ENCODE results near the gene CTTNBP2NL. TPM values are rescaled to one million over a fixed set of nuclear protein-coding genes. Genes with fewer than 3 reads are reported as not detected.

CTTNBP2NL gene
- total and polyA plus RNA-seq, 2 experiments from 2014 or later, result 18.5 to 31.0 TPM

GRCh38 chr1:112507336-112507735 lies 111.3 kb downstream of the CTTNBP2NL start:
- TF ChIP-seq ETS1 (IDR thresholded peaks at IDR 0.05) (no peak), CREB1 (CRISPR knock-in tag; IDR thresholded peaks at IDR 0.05; ENCODE audit: low read depth) (no peak), CTCF (conservative IDR thresholded peaks at IDR 0.05; ENCODE audit: low read depth in 2 of 2) (no peak), EZH2phosphoT487 (IDR thresholded peaks at IDR 0.05; ENCODE audit: unreplicated experiment) (no peak), REST (IDR thresholded peaks at IDR 0.05; ENCODE audit: unreplicated experiment) (no peak), ZNF114 (CRISPR knock-in tag; IDR thresholded peaks at IDR 0.05) (no peak)
- H3K4me1 ChIP-seq (ENCODE audit: insufficient read depth), result peaks cover 50% of the 10 kb centered on the region
- no peaks in the 10 kb centered on the region; the same call in 1 of the 3 replicates for H3K9me3 Mint-ChIP-seq
- peak overlapping the region; percentile 100 for H2AFZ ChIP-seq
- H3K27me3 ChIP-seq (ENCODE audit: insufficient read depth), result peaks cover 99% of the 10 kb centered on the region
- H3K4me1 Mint-ChIP-seq, result peaks cover 54% of the 10 kb centered on the region
- H3K4me3 ChIP-seq, result peak overlapping the region; percentile 92
- H3F3A ChIP-seq (replicated peaks; ENCODE audit: low read depth), result peaks cover 7% of the 10 kb centered on the region; the same call in 1 of the 2 replicates
- H3K36me3 Mint-ChIP-seq (ENCODE audit: low read depth), result no peaks in the 10 kb centered on the region; the same call in 2 of the 3 replicates
- H3K27me3 Mint-ChIP-seq (ENCODE audit: insufficient read depth, low read depth, poor library complexity), result peaks cover 74% of the 10 kb centered on the region
- no peak overlapping the region for H3K27ac ChIP-seq (ENCODE audit: low read depth)
- H3K27ac Mint-ChIP-seq, result no peak overlapping the region
- H3K79me2 ChIP-seq (replicated peaks; ENCODE audit: insufficient read depth), result no peaks in the 10 kb centered on the region
- H3K4me2 ChIP-seq, result peak overlapping the region; percentile 99
- ATAC-seq (peak; percentile 10), DNase-seq (ENCODE audit: low spot score) (peak; percentile 60)
- H4K20me1 ChIP-seq (replicated peaks; ENCODE audit: insufficient read depth), result peaks cover 10% of the 10 kb centered on the region; the same call in 1 of the 2 replicates
- no peaks in the 10 kb centered on the region for H3K9me2 ChIP-seq (ENCODE audit: insufficient read depth)
- H3K36me3 ChIP-seq (ENCODE audit: insufficient read depth), result no peaks in the 10 kb centered on the region
- H3K4me3 Mint-ChIP-seq, result peak overlapping the region; percentile 84

- Histone ChIP-seq H3F3A (replicated peaks; ENCODE audit: low read depth) (peaks cover 7% of the 10 kb centered on the region; the same call in 1 of the 2 replicates), H3K27ac (ENCODE audit: low read depth) (no peak overlapping the region), H3K4me3 (peak overlapping the region; percentile 92), H3K27me3 (ENCODE audit: insufficient read depth) (peaks cover 99% of the 10 kb centered on the region), H3K9me2 (ENCODE audit: insufficient read depth) (no peaks in the 10 kb centered on the region), H4K20me1 (replicated peaks; ENCODE audit: insufficient read depth) (peaks cover 10% of the 10 kb centered on the region; the same call in 1 of the 2 replicates), H3K4me2 (peak overlapping the region; percentile 99), H3K79me2 (replicated peaks; ENCODE audit: insufficient read depth) (no peaks in the 10 kb centered on the region), H3K4me1 (ENCODE audit: insufficient read depth) (peaks cover 45% of the 10 kb centered on the region), H2AFZ (peak overlapping the region; percentile 100), H3K36me3 (ENCODE audit: insufficient read depth) (no peaks in the 10 kb centered on the region)
- Mint-ChIP-seq H3K4me3 (peak overlapping the region; percentile 84), H3K4me1 (peaks cover 49% of the 10 kb centered on the region), H3K27ac (no peak overlapping the region), H3K36me3 (ENCODE audit: low read depth) (no peaks in the 10 kb centered on the region; the same call in 2 of the 3 replicates), H3K27me3 (ENCODE audit: insufficient read depth, low read depth, poor library complexity) (peaks cover 68% of the 10 kb centered on the region), H3K9me3 (no peaks in the 10 kb centered on the region; the same call in 1 of the 3 replicates)
- DNase-seq (ENCODE audit: low spot score) (peak; percentile 79), ATAC-seq (peak; percentile 58)
- TF ChIP-seq POLR2AphosphoS5 (IDR thresholded peaks at IDR 0.05; ENCODE audit: low read depth) (no peak), CREB1 (CRISPR knock-in tag; IDR thresholded peaks at IDR 0.05; ENCODE audit: low read depth) (no peak), STAT1 (IDR thresholded peaks at IDR 0.05; ENCODE audit: unreplicated experiment) (no peak), CTCF (conservative IDR thresholded peaks at IDR 0.05; ENCODE audit: low read depth in 2 of 2) (no peak), EZH2 (IDR thresholded peaks at IDR 0.05; ENCODE audit: low read depth, unreplicated experiment) (no peak), ZNF114 (CRISPR knock-in tag; IDR thresholded peaks at IDR 0.05) (no peak), ETS1 (IDR thresholded peaks at IDR 0.05) (no peak), EZH2phosphoT487 (IDR thresholded peaks at IDR 0.05; ENCODE audit: unreplicated experiment) (no peak), ZNF331 (CRISPR knock-in tag; IDR thresholded peaks at IDR 0.05; ENCODE audit: low read depth) (no peak)
Observed at GRCh38 chr1:112507921-112508277, 111.9 kb downstream of the CTTNBP2NL start.
